ENCODE results near the gene UBR2. TPM values are rescaled to one million over a fixed set of nuclear protein-coding genes. Genes with fewer than 3 reads are reported as not detected.
A peak's percentile ranks its signal among the peaks of the same experiment; 100 is the strongest.

UBR2 gene
- total and polyA plus RNA-seq, 9 of the 15 experiments (the other 6 are each of a cell fraction or from before 2014, with no cell fraction given), result 9.1 to 38.9 (median 23.4) TPM

GRCh38 chr6:42615518-42615917 is 51.7 kb downstream of the UBR2 start:
- FAIRE-seq, result no peak
- H3K36me3 ChIP-seq (ENCODE audit: control insufficient read depth, insufficient read depth, low read length), result peaks cover 43% of the 10 kb centered on the region
- intact Hi-C loops (cut with micrococcal nuclease), result no loop called here

More at GRCh38 chr6:42615518-42615917, 51.7 kb downstream of the UBR2 start:
- H4K20me1 ChIP-seq (replicated peaks; ENCODE audit: control insufficient read depth, insufficient read depth, low read length), result no peaks in the 10 kb centered on the region
- no peak overlapping the region for H3K9ac ChIP-seq (ENCODE audit: insufficient read depth in 1 of 2, low read depth in 2 of 2, low read length in 2 of 2)
- TF ChIP-seq HOMEZ (CRISPR knock-in tag; IDR thresholded peaks at IDR 0.05), result no peak
- no peak for TF ChIP-seq MITF (IDR thresholded peaks at IDR 0.05)
- TF ChIP-seq SOX6 (IDR thresholded peaks at IDR 0.05), result 0 out of 2 replicates have a peak, but pooled peaks have one; percentile 8
- no peak for TF ChIP-seq TFAM (CRISPR knock-in tag; conservative IDR thresholded peaks at IDR 0.05)
- TF ChIP-seq SMAD4 (CRISPR knock-in tag; conservative IDR thresholded peaks at IDR 0.05), result no peak
- peak; percentile 36; the same call in 1 of the 2 replicates for TF ChIP-seq ZNF121 (CRISPR knock-in tag; conservative IDR thresholded peaks at IDR 0.05)
- 0 out of 2 replicates have a peak, but pooled peaks have one; percentile 28 for TF ChIP-seq CHAMP1 (IDR thresholded peaks at IDR 0.05)
- no peak overlapping the region for H3K27ac ChIP-seq (ENCODE audit: extremely low read depth, low read depth, low read length)
- H2AFZ ChIP-seq (ENCODE audit: low read depth, low read length), result no peak overlapping the region
- no peaks in the 10 kb centered on the region for H3K27me3 ChIP-seq (ENCODE audit: control insufficient read depth in 2 of 2, insufficient read depth in 2 of 2, low read length in 2 of 2)
- 100% methylated on average over 2 of the region's 2 CpGs for WGBS (ENCODE audit: insufficient coverage, low coverage, missing lambda C conversion rate)
- H3K4me3 ChIP-seq, result no peak overlapping the region
- no peaks in the 10 kb centered on the region for H3K79me2 ChIP-seq (ENCODE audit: control insufficient read depth, insufficient read depth, low read length)
- DNase-seq (ENCODE audit: extremely low read depth in 1 of 4, low spot score in 3 of 4), result no peak
- H3K9me3 ChIP-seq (replicated peaks; ENCODE audit: control insufficient read depth, insufficient read depth, low read depth, low read length), result no peaks in the 10 kb centered on the region
- no peaks in the 10 kb centered on the region for H3K9me1 ChIP-seq (ENCODE audit: control insufficient read depth, insufficient read depth, low read length)
- no peak for ATAC-seq
- in situ Hi-C loops (cut with MboI), result no loop called here
- no peaks in the 10 kb centered on the region for H3K4me1 ChIP-seq (replicated peaks in 1 of 2; ENCODE audit: control insufficient read depth in 2 of 2, insufficient read depth in 2 of 2, low read length in 2 of 2)
- CTCF ChIA-PET (ENCODE audit: low intra/inter-chr PET ratio), result no interaction called here
- no peak overlapping the region for H3K4me2 ChIP-seq (ENCODE audit: insufficient read depth, low read length)
- POLR2A ChIA-PET, result no interaction called here
- BruUV-seq (replicated peaks), result no TSS peak
